GM12873 (cell line): Measurements from ENCODE around the gene SLC19A1.

Experiments
- CTCF ChIP-seq: IDR thresholded peaks from 2 replicates; pipeline ENCODE4 v1.5.1; 2012; ENCODE audit warnings: low read depth, mild to moderate bottlenecking, moderate library complexity, low read length, control low read depth; ENCODE audit not compliant: insufficient read depth; ENCODE audit errors: missing control alignments

The SLC19A1 gene

GRCh38 chr21:45524756-45525152 is 17.5 kb downstream of the SLC19A1 start:
- TF ChIP-seq CTCF = no peak

DNA sequence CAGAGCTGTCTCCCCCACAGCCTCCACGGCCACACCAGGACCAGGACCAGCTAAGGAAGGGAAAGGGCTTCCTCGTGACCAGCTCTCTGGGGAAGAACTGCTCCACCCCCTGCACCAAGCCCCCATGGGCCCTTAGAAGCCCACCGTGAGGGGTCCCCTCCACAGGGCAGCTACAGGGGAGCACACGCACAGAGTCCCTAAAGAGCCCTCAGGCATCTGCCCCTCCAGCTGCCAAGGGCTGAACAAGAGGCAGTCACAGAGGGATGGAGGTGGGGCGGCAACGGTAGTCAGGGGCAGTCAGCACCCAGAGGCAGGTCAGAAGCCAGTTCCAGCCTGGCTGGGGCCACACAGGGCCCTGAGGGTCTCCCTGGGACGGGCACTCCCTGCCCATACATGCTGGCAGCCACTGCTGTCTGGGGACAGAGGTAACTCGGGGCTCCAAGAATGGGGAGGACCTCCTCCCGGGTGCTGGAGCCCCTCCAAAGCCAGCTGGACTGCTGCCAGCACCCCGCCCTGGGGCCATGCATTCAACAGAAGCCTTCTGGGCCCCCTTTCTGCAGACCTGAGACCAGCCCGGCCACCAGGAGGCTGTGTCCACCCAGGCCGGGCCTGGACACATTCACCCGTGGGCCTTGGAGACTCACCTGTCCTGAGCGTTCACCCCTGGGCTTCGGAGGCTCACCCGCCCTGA is 18.7 kb downstream of the SLC19A1 start:
- TF ChIP-seq CTCF = no peak

DNA sequence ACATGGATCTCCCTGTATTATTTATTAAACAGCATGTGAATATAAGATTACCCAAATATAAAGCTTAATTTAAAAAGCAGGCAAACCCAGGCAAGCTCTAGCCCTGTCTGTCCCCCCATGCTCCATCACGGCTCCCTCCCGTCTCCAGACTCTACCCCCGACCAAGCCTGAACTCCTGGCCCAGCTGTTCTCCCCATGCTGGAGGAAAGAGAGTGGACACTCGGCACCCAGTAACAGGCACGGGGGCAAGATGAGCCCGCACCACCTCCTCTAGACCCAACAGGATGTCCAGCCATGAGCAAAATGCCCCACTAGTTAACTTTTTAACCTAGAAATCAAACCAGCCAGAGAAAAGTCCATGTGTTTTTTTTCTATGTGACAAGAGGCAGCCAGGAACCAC is 19.3 kb downstream of the SLC19A1 start:
- TF ChIP-seq CTCF = no peak

DNA sequence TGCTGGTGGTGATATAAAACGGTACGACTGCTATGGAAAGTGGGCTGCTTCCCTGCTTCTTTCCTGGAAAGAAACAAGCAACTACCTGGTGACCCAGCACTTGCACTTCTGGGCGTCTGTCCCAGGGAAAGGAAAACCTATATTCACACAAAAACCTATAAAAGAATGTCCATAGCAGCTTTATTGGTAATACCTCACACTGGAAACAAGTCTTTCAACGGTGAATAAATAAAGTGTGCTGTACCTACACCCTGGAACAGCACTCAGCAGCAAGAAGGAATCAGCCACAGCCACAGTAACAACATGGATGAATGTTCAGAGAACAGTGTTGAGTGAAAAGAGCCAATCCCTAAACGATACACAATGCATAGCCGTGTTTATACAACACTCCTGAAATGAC is 19.9 kb downstream of the SLC19A1 start:
- TF ChIP-seq CTCF = no peak

GRCh38 chr21:45521241-45521640 is 21.0 kb downstream of the SLC19A1 start:
- no peak for TF ChIP-seq CTCF

DNA sequence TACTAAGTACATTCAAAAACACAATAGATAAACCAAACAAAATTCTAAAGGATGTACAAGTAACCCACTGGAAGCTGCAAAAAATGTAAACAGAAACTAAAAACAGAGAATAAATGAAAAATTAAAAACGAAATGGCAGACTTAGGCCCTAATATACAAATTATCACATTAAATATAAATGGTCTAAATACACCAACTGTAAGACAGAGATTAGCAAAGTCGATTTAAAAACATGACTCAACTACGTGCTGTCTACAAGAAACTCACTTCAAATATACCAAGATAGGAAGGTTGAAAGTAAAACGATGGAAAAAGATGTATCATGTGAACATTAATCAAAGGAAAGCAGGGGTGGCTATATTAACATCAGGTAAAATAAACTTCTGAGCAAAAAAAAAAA is 23.1 kb downstream of the SLC19A1 start:
- no peak for TF ChIP-seq CTCF

- TF ChIP-seq CTCF = no peak
Measured at GRCh38 chr21:45518742-45519141, 23.5 kb downstream of the SLC19A1 start.
